ENCODE data around the gene PIGP. TPM values are rescaled to one million over a fixed set of nuclear protein-coding genes. Genes with fewer than 3 reads are reported as not detected.

PIGP gene
- total RNA-seq, 1 donor from 2014 or later, result 11.0 TPM

GRCh38 chr21:37074546-37074945 is 1.7 kb upstream of the PIGP start:
- H3K27me3 Mint-ChIP-seq (ENCODE audit: low read depth), result no peaks in the 10 kb centered on the region
- no peak for TF ChIP-seq CTCF (IDR thresholded peaks at IDR 0.05; ENCODE audit: unreplicated experiment)
- H3K36me3 Mint-ChIP-seq, result peaks cover 14% of the 10 kb centered on the region
- peaks cover 34% of the 10 kb centered on the region for H3K4me1 Mint-ChIP-seq
- H3K4me3 Mint-ChIP-seq, result peak overlapping the region; percentile 84
- peak overlapping the region; percentile 94 for H3K27ac Mint-ChIP-seq
- peaks cover 14% of the 10 kb centered on the region for H3K9me3 Mint-ChIP-seq
- no peak for DNase-seq (ENCODE audit: low spot score in 2 of 2, unreplicated experiment in 2 of 2)

GRCh38 chr21:37074197-37074510 is 1.3 kb upstream of the PIGP start:
- Mint-ChIP-seq H3K36me3 (peaks cover 13% of the 10 kb centered on the region), H3K4me1 (peaks cover 34% of the 10 kb centered on the region)
- no peak for TF ChIP-seq CTCF (IDR thresholded peaks at IDR 0.05; ENCODE audit: unreplicated experiment)

GRCh38 chr21:37073417-37074196 is 736 bp upstream of the PIGP start:
- Mint-ChIP-seq H3K9me3 (peaks cover 9% of the 10 kb centered on the region), H3K4me3 (peak overlapping the region; percentile 84), H3K27ac (peak overlapping the region; percentile 94), H3K4me1 (peaks cover 34% of the 10 kb centered on the region), H3K36me3 (peaks cover 15% of the 10 kb centered on the region), H3K27me3 (ENCODE audit: low read depth) (no peaks in the 10 kb centered on the region)
- DNase-seq (ENCODE audit: low spot score in 2 of 2, unreplicated experiment in 2 of 2), result peak in 1 of 2 experiments; percentile 63
- TF ChIP-seq CTCF (IDR thresholded peaks at IDR 0.05; ENCODE audit: unreplicated experiment), result no peak

More at GRCh38 chr21:37074197-37074510, 1.3 kb upstream of the PIGP start:
- peaks cover 12% of the 10 kb centered on the region for H3K9me3 Mint-ChIP-seq
- H3K27ac Mint-ChIP-seq, result peak overlapping the region; percentile 94
- peak overlapping the region; percentile 84 for H3K4me3 Mint-ChIP-seq
- no peaks in the 10 kb centered on the region for H3K27me3 Mint-ChIP-seq (ENCODE audit: low read depth)
- no peak for DNase-seq (ENCODE audit: low spot score in 2 of 2, unreplicated experiment in 2 of 2)

- Mint-ChIP-seq H3K27me3 (ENCODE audit: low read depth) (no peaks in the 10 kb centered on the region), H3K4me1 (peaks cover 34% of the 10 kb centered on the region), H3K4me3 (peak overlapping the region; percentile 79), H3K36me3 (peaks cover 16% of the 10 kb centered on the region), H3K9me3 (peaks cover 6% of the 10 kb centered on the region), H3K27ac (peak overlapping the region; percentile 98)
- DNase-seq (ENCODE audit: low spot score in 2 of 2, unreplicated experiment in 2 of 2), result peak in 1 of 2 experiments; percentile 82
- TF ChIP-seq CTCF (IDR thresholded peaks at IDR 0.05; ENCODE audit: unreplicated experiment), result no peak
Measured at GRCh38 chr21:37072274-37072987, 440 bp downstream of the PIGP start.

- no peak for TF ChIP-seq CTCF (IDR thresholded peaks at IDR 0.05; ENCODE audit: unreplicated experiment)
- peaks cover 16% of the 10 kb centered on the region for H3K36me3 Mint-ChIP-seq
- H3K9me3 Mint-ChIP-seq, result peaks cover 6% of the 10 kb centered on the region
- no peaks in the 10 kb centered on the region for H3K27me3 Mint-ChIP-seq (ENCODE audit: low read depth)
- DNase-seq (ENCODE audit: low spot score in 2 of 2, unreplicated experiment in 2 of 2), result no peak
- H3K4me1 Mint-ChIP-seq, result peaks cover 34% of the 10 kb centered on the region
- H3K4me3 Mint-ChIP-seq, result peak overlapping the region; percentile 79
- H3K27ac Mint-ChIP-seq, result peak overlapping the region; percentile 98
Measured at GRCh38 chr21:37071561-37072273, 1.2 kb downstream of the PIGP start.
